Natural killer cell treated with Interleukin-12 subunit alpha and Interleukin-12 subunit beta and Interleukin-15 and Interleukin-18, amount 100 ng/mL, for 72 hours (primary cell): ENCODE data around the gene GLI3. TPM values are rescaled to one million over a fixed set of nuclear protein-coding genes. Genes with fewer than 3 reads are reported as not detected.

Experiments used
- ATAC-seq, 2 donors: fragments of 150-1000 bp; cut with Tn5 transposase in 1 of 2; sonication (Bioruptor Pico), chemical (Tn5 transposase) in 1 of 2; 2 replicates each; pipeline ENCODE4 v1.10.0; 2021
- DNase-seq: peaks from one replicate; pipeline ENCODE4 v3.0.0; 2022; ENCODE audit warnings: low spot score
- H3K27ac Mint-ChIP-seq, 2 donors: 1 replicate in 1 of 2; 2 replicates in 1 of 2; pipeline ENCODE4 v1.8.0; 2022; ENCODE audit warnings: mixed read lengths in 2 of 2, mild to moderate bottlenecking in 1 of 2, moderate library complexity in 1 of 2
- H3K27me3 Mint-ChIP-seq, 2 donors: 1 replicate in 1 of 2; 2 replicates in 1 of 2; pipeline ENCODE4 v1.8.0; 2022; ENCODE audit warnings: mixed read lengths in 2 of 2
- H3K36me3 Mint-ChIP-seq: one replicate; pipeline ENCODE4 v1.8.0; 2022; ENCODE audit warnings: mixed read lengths
- H3K4me1 Mint-ChIP-seq, 2 donors: 1 replicate in 1 of 2; 2 replicates in 1 of 2; pipeline ENCODE4 v1.8.0; 2022; ENCODE audit warnings: low read depth in 2 of 2, mixed read lengths in 2 of 2, mild to moderate bottlenecking in 1 of 2
- H3K4me3 Mint-ChIP-seq: one replicate; pipeline ENCODE4 v1.8.0; 2022; ENCODE audit warnings: mixed read lengths
- H3K9me3 Mint-ChIP-seq: 2 replicates; pipeline ENCODE4 v1.8.0; 2022; ENCODE audit warnings: mixed read lengths
- total RNA-seq, 2 donors: library from RNA; stranded (reverse); gene quantifications; one replicate each; pipeline ENCODE4 v1.2.3, GENCODE V29; 2022

GLI3 gene
- total RNA-seq, 2 donors from 2014 or later: 0.25 to 1.1 TPM

GRCh38 chr7:41924796-41925195 is 312.2 kb downstream of the GLI3 start:
- DNase-seq: no peak
- H3K4me1 Mint-ChIP-seq: peaks cover 4 to 10% of the 10 kb centered on the region in 2 donors
- peaks cover 7 to 14% of the 10 kb centered on the region in 2 donors for H3K27me3 Mint-ChIP-seq

GRCh38 chr7:41922373-41922772 is 314.6 kb downstream of the GLI3 start:
- Mint-ChIP-seq H3K27me3 (peaks cover 12 to 17% of the 10 kb centered on the region in 2 donors), H3K4me3 (no peak overlapping the region), H3K36me3 (no peaks in the 10 kb centered on the region), H3K4me1 (peaks cover under 1% of the 10 kb centered on the region in 2 donors), H3K27ac (no peak overlapping the region), H3K9me3 (no peaks in the 10 kb centered on the region)
- ATAC-seq (no peak), DNase-seq (no peak)

More at GRCh38 chr7:41924796-41925195, 312.2 kb downstream of the GLI3 start:
- Mint-ChIP-seq H3K4me3 (no peak overlapping the region), H3K36me3 (no peaks in the 10 kb centered on the region), H3K27ac (no peak overlapping the region), H3K9me3 (no peaks in the 10 kb centered on the region)
- no peak for ATAC-seq

- no peaks in the 10 kb centered on the region for H3K4me1 Mint-ChIP-seq
- no peak overlapping the region for H3K27ac Mint-ChIP-seq
- peaks cover 12 to 17% of the 10 kb centered on the region in 2 donors for H3K27me3 Mint-ChIP-seq
- no peak overlapping the region for H3K4me3 Mint-ChIP-seq
- no peak for DNase-seq
- H3K36me3 Mint-ChIP-seq: no peaks in the 10 kb centered on the region
- no peaks in the 10 kb centered on the region for H3K9me3 Mint-ChIP-seq
- no peak for ATAC-seq
These were observed 315.5 kb downstream of the GLI3 start for GRCh38 chr7:41921453-41921981.

- ATAC-seq (no peak), DNase-seq (no peak)
- H3K36me3 Mint-ChIP-seq: no peaks in the 10 kb centered on the region
- H3K27me3 Mint-ChIP-seq: peaks cover 12 to 23% of the 10 kb centered on the region in 2 donors
- H3K9me3 Mint-ChIP-seq: no peaks in the 10 kb centered on the region
- H3K27ac Mint-ChIP-seq: no peak overlapping the region
- H3K4me3 Mint-ChIP-seq: no peak overlapping the region
- H3K4me1 Mint-ChIP-seq: no peaks in the 10 kb centered on the region
These were observed 318.4 kb downstream of the GLI3 start for GRCh38 chr7:41918597-41918996.

GRCh38 chr7:41916450-41916927 is 320.5 kb downstream of the GLI3 start:
- no peak for DNase-seq
- Mint-ChIP-seq H3K27ac (no peak overlapping the region), H3K4me1 (no peaks in the 10 kb centered on the region), H3K4me3 (no peak overlapping the region), H3K9me3 (no peaks in the 10 kb centered on the region), H3K27me3 (peaks cover 7 to 16% of the 10 kb centered on the region in 2 donors), H3K36me3 (no peaks in the 10 kb centered on the region)
- ATAC-seq: no peak

GRCh38 chr7:41915871-41916270 is 321.1 kb downstream of the GLI3 start:
- Mint-ChIP-seq H3K27me3 (peaks cover 5 to 21% of the 10 kb centered on the region in 2 donors), H3K4me3 (no peak overlapping the region), H3K27ac (no peak overlapping the region), H3K4me1 (no peaks in the 10 kb centered on the region), H3K9me3 (no peaks in the 10 kb centered on the region), H3K36me3 (no peaks in the 10 kb centered on the region)
- DNase-seq (no peak), ATAC-seq (no peak)

- H3K4me1 Mint-ChIP-seq: no peaks in the 10 kb centered on the region
- ATAC-seq: no peak
- peaks cover 3 to 24% of the 10 kb centered on the region in 2 donors for H3K27me3 Mint-ChIP-seq
- no peak overlapping the region for H3K4me3 Mint-ChIP-seq
- no peak for DNase-seq
- no peaks in the 10 kb centered on the region for H3K36me3 Mint-ChIP-seq
- no peaks in the 10 kb centered on the region for H3K9me3 Mint-ChIP-seq
- no peak overlapping the region for H3K27ac Mint-ChIP-seq
These were observed 324.0 kb downstream of the GLI3 start for GRCh38 chr7:41912851-41913567.

GRCh38 chr7:41912426-41912825 is 324.6 kb downstream of the GLI3 start:
- Mint-ChIP-seq H3K4me1 (no peaks in the 10 kb centered on the region), H3K27ac (no peak overlapping the region), H3K4me3 (no peak overlapping the region), H3K36me3 (no peaks in the 10 kb centered on the region), H3K27me3 (peaks cover 3 to 20% of the 10 kb centered on the region in 2 donors), H3K9me3 (no peaks in the 10 kb centered on the region)
- ATAC-seq: no peak
- no peak for DNase-seq

GRCh38 chr7:41911792-41912191 is 325.2 kb downstream of the GLI3 start:
- H3K27me3 Mint-ChIP-seq: peaks cover 3 to 20% of the 10 kb centered on the region in 2 donors
- DNase-seq (no peak), ATAC-seq (no peak)
- no peaks in the 10 kb centered on the region for H3K4me1 Mint-ChIP-seq
- no peak overlapping the region for H3K4me3 Mint-ChIP-seq
- no peaks in the 10 kb centered on the region for H3K36me3 Mint-ChIP-seq
- no peaks in the 10 kb centered on the region for H3K9me3 Mint-ChIP-seq
- H3K27ac Mint-ChIP-seq: no peak overlapping the region
